KMS-11 (cell line): ENCODE results near the gene KRT72.

Source experiments
- H2AFZ ChIP-seq: fragments of 200-600 bp; sonication (generic); 2 replicates; pipeline ENCODE4 v1.6.1; 2016; ENCODE audit warnings: antibody characterized with exemption, mixed run types, low read depth
- H3K27ac ChIP-seq: fragments of 200-600 bp; sonication (generic); 2 replicates; pipeline ENCODE4 v1.6.1; 2016; ENCODE audit warnings: mild to moderate bottlenecking, mixed run types
- H3K27me3 ChIP-seq: fragments of 200-600 bp; sonication (generic); 2 replicates; pipeline ENCODE4 v1.6.1; 2017; ENCODE audit warnings: mild to moderate bottlenecking, low read depth, mixed run types, moderate library complexity; ENCODE audit not compliant: insufficient read depth
- H3K36me3 ChIP-seq: fragments of 200-600 bp; sonication (generic); 2 replicates; pipeline ENCODE4 v1.6.1; 2017; ENCODE audit warnings: mild to moderate bottlenecking, mixed run types; ENCODE audit not compliant: insufficient read depth
- H3K4me1 ChIP-seq: fragments of 200-600 bp; sonication (generic); 2 replicates; pipeline ENCODE4 v1.6.1; 2016; ENCODE audit warnings: mild to moderate bottlenecking, low read depth, mixed run types; ENCODE audit not compliant: poor library complexity, severe bottlenecking
- H3K4me2 ChIP-seq: fragments of 200-600 bp; sonication (generic); 2 replicates; pipeline ENCODE4 v1.7.0; 2016; ENCODE audit warnings: mild to moderate bottlenecking, mixed run types
- H3K4me3 ChIP-seq: fragments of 200-600 bp; sonication (generic); IDR thresholded peaks from 2 replicates; pipeline ENCODE4 v1.6.1; 2017; ENCODE audit warnings: low read depth, low read length, mixed read lengths; ENCODE audit not compliant: insufficient read depth
- H3K79me2 ChIP-seq: fragments of 200-600 bp; sonication (generic); 2 replicates; pipeline ENCODE4 v1.6.1; 2016; ENCODE audit warnings: low read depth, mixed run types; ENCODE audit not compliant: insufficient read depth
- H3K9ac ChIP-seq: fragments of 200-600 bp; sonication (generic); 2 replicates; pipeline ENCODE4 v1.6.1; 2016; ENCODE audit warnings: mild to moderate bottlenecking, mixed run types
- H4K20me1 ChIP-seq: fragments of 200-600 bp; sonication (generic); 2 replicates; pipeline ENCODE4 v1.6.1; 2016; ENCODE audit warnings: mild to moderate bottlenecking, mixed run types; ENCODE audit not compliant: insufficient read depth
- CTCF ChIP-seq: fragments of 200-600 bp; sonication (generic); conservative IDR thresholded peaks from 2 replicates; pipeline ENCODE4 v1.6.1; 2017; ENCODE audit warnings: low read depth, mild to moderate bottlenecking, antibody characterized with exemption, low read length, moderate library complexity, mixed read lengths

KRT72 gene

GRCh38 chr12:52543985-52544883 is 57.0 kb downstream of the KRT72 start:
- Histone ChIP-seq H3K4me3 (no peak overlapping the region), H3K27me3 (peaks cover 36% of the 10 kb centered on the region), H3K79me2 (no peaks in the 10 kb centered on the region), H3K36me3 (no peaks in the 10 kb centered on the region), H3K4me2 (no peak overlapping the region), H3K27ac (no peak overlapping the region), H3K4me1 (no peaks in the 10 kb centered on the region), H3K9ac (no peak overlapping the region), H4K20me1 (no peaks in the 10 kb centered on the region), H2AFZ (no peak overlapping the region)
- TF ChIP-seq CTCF: no peak

DNA sequence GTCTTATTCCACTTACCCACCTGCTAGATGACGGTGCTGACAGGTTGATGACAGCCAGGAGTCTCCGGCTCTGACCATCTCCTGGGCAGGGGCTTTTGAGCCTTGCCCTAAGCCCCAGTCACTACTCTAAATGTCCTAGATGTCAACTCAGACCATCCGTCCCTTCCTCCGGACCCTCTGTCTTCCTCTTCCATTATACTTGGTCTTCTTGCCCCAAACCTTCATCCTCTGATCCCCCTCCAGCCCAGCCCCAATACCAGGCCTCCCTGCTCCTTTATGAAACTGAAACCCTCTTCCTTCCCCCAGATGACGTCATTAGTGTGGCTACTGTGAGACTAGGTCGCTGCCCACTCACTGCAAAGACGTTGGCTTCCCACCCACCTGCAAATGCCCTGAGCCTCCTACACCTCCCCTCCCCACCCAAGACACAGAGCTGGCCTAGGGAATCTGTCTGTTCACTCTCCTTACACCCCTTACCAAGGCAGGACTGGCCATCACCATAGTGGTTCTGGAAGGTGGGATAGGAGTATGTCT is 58.4 kb downstream of the KRT72 start:
- Histone ChIP-seq H3K4me2 (no peak overlapping the region), H3K27ac (no peak overlapping the region), H3K27me3 (peaks cover 27% of the 10 kb centered on the region), H3K4me3 (no peak overlapping the region), H3K36me3 (no peaks in the 10 kb centered on the region), H3K79me2 (no peaks in the 10 kb centered on the region), H2AFZ (no peak overlapping the region), H3K4me1 (no peaks in the 10 kb centered on the region), H4K20me1 (no peaks in the 10 kb centered on the region), H3K9ac (no peak overlapping the region)
- TF ChIP-seq CTCF: no peak

DNA sequence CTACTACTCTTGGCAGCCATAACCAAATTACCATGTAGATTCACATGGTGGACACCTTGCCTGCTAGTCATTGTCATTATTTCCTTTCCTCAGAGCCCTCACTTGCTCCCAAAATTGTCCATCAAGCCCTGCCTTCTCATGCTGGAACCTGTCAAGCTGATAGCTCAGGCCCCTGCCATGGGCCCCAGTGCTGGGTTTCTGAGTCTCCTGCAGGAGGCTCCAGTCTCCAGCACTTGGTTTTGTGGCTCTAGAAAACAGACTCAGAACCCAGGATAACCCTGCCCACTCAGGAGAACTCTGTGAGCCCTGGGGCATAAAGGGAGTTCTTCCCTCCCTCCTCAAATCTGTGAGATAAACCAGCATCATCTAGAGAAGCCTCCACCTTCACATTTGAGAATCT is 59.1 kb downstream of the KRT72 start:
- Histone ChIP-seq H3K4me3 (no peak overlapping the region), H3K27me3 (peaks cover 21% of the 10 kb centered on the region), H3K9ac (no peak overlapping the region), H3K27ac (no peak overlapping the region), H4K20me1 (no peaks in the 10 kb centered on the region), H3K36me3 (no peaks in the 10 kb centered on the region), H3K4me2 (no peak overlapping the region), H3K79me2 (no peaks in the 10 kb centered on the region), H3K4me1 (no peaks in the 10 kb centered on the region), H2AFZ (no peak overlapping the region)
- TF ChIP-seq CTCF: no peak

GRCh38 chr12:52541709-52542108 is 59.6 kb downstream of the KRT72 start:
- Histone ChIP-seq H3K27me3 (peaks cover 17% of the 10 kb centered on the region), H3K9ac (no peak overlapping the region), H4K20me1 (no peaks in the 10 kb centered on the region), H3K4me2 (no peak overlapping the region), H3K79me2 (no peaks in the 10 kb centered on the region), H2AFZ (no peak overlapping the region), H3K4me3 (no peak overlapping the region), H3K27ac (no peak overlapping the region), H3K36me3 (no peaks in the 10 kb centered on the region), H3K4me1 (no peaks in the 10 kb centered on the region)
- no peak for TF ChIP-seq CTCF
